ENCODE measurements around the gene UBIAD1. TPM values are rescaled to one million over a fixed set of nuclear protein-coding genes. Genes with fewer than 3 reads are reported as not detected.

The UBIAD1 gene
- total and polyA plus RNA-seq, 4 donors: 7.5 to 17.9 (median 9.5) TPM

- 81 to 84% methylated on average over 4 of the region's 4 CpGs for WGBS, 2 donors
- H3K27ac ChIP-seq (ENCODE audit: low read depth in 1 of 2, low read length in 1 of 2): no peak overlapping the region
- H3K4me3 ChIP-seq: no peak overlapping the region
Measured at GRCh38 chr1:11326070-11326469, 53.1 kb downstream of the UBIAD1 start.

GRCh38 chr1:11328444-11328843, 55.4 kb downstream of the UBIAD1 start:
- no peak for DNase-seq
- H3K27me3 ChIP-seq (ENCODE audit: control insufficient read depth in 3 of 3, insufficient read depth in 3 of 3, low read length in 2 of 3): peaks cover 0 to 3% (median 0%) of the 10 kb centered on the region in 3 donors
- TF ChIP-seq CTCF (IDR thresholded peaks at IDR 0.05; ENCODE audit: control extremely low read depth, extremely low read depth): no peak
- H3K9ac ChIP-seq (ENCODE audit: insufficient read depth in 1 of 2, low read length in 2 of 2): no peak overlapping the region
- no peak for ATAC-seq (ENCODE audit: insufficient read depth, low FRiP score)
- 83 to 85% methylated on average over 7 of the region's 7 CpGs for WGBS, 2 donors
- H3K9me3 ChIP-seq (ENCODE audit: control insufficient read depth in 4 of 4, insufficient read depth in 3 of 4, low read length in 3 of 4): no peaks in the 10 kb centered on the region
- H3K4me1 ChIP-seq (ENCODE audit: control insufficient read depth in 5 of 5, insufficient read depth in 5 of 5, low read length in 5 of 5): no peaks in the 10 kb centered on the region
- H3K4me3 ChIP-seq: no peak overlapping the region
- H3K36me3 ChIP-seq (ENCODE audit: control insufficient read depth in 4 of 4, insufficient read depth in 4 of 4, low read length in 4 of 4): no peaks in the 10 kb centered on the region
- no peak overlapping the region for H3K27ac ChIP-seq (ENCODE audit: low read depth in 1 of 2, low read length in 1 of 2)

More at GRCh38 chr1:11326070-11326469, 53.1 kb downstream of the UBIAD1 start:
- DNase-seq: no peak
- TF ChIP-seq CTCF (IDR thresholded peaks at IDR 0.05; ENCODE audit: control extremely low read depth, extremely low read depth): no peak
- ATAC-seq (ENCODE audit: insufficient read depth, low FRiP score): no peak
- Histone ChIP-seq H3K4me1 (ENCODE audit: control insufficient read depth in 5 of 5, insufficient read depth in 5 of 5, low read length in 5 of 5) (no peaks in the 10 kb centered on the region), H3K36me3 (ENCODE audit: control insufficient read depth in 4 of 4, insufficient read depth in 4 of 4, low read length in 4 of 4) (no peaks in the 10 kb centered on the region), H3K9ac (ENCODE audit: insufficient read depth in 1 of 2, low read length in 2 of 2) (no peak overlapping the region), H3K9me3 (ENCODE audit: control insufficient read depth in 4 of 4, insufficient read depth in 3 of 4, low read length in 3 of 4) (no peaks in the 10 kb centered on the region), H3K27me3 (ENCODE audit: control insufficient read depth in 3 of 3, insufficient read depth in 3 of 3, low read length in 2 of 3) (peaks cover 0 to 3% (median 0%) of the 10 kb centered on the region in 3 donors)

- 74 to 85% methylated on average over 4 of the region's 4 CpGs for WGBS, 2 donors
- no peak overlapping the region for H3K4me3 ChIP-seq
- ATAC-seq (ENCODE audit: insufficient read depth, low FRiP score): no peak
- H3K4me1 ChIP-seq (ENCODE audit: control insufficient read depth in 5 of 5, insufficient read depth in 5 of 5, low read length in 5 of 5): no peaks in the 10 kb centered on the region
- H3K9me3 ChIP-seq (ENCODE audit: control insufficient read depth in 4 of 4, insufficient read depth in 3 of 4, low read length in 3 of 4): no peaks in the 10 kb centered on the region
- TF ChIP-seq CTCF (IDR thresholded peaks at IDR 0.05; ENCODE audit: control extremely low read depth, extremely low read depth): no peak
- no peaks in the 10 kb centered on the region for H3K27me3 ChIP-seq (ENCODE audit: control insufficient read depth in 3 of 3, insufficient read depth in 3 of 3, low read length in 2 of 3)
- DNase-seq: no peak
- H3K9ac ChIP-seq (ENCODE audit: insufficient read depth in 1 of 2, low read length in 2 of 2): no peak overlapping the region
- H3K36me3 ChIP-seq (ENCODE audit: control insufficient read depth in 4 of 4, insufficient read depth in 4 of 4, low read length in 4 of 4): no peaks in the 10 kb centered on the region
- no peak overlapping the region for H3K27ac ChIP-seq (ENCODE audit: low read depth in 1 of 2, low read length in 1 of 2)
Measured at GRCh38 chr1:11330411-11330810, 57.4 kb downstream of the UBIAD1 start.

Data from lung (tissue), 12 donors.